GM12872 (cell line): ENCODE data around the gene CNTD1.

Experiments
- CTCF ChIP-seq: IDR thresholded peaks from 3 replicates; pipeline ENCODE4 v1.5.1; 2011; ENCODE audit warnings: low read depth, mild to moderate bottlenecking, low read length, moderate library complexity; ENCODE audit not compliant: insufficient read depth

CNTD1 gene

DNA sequence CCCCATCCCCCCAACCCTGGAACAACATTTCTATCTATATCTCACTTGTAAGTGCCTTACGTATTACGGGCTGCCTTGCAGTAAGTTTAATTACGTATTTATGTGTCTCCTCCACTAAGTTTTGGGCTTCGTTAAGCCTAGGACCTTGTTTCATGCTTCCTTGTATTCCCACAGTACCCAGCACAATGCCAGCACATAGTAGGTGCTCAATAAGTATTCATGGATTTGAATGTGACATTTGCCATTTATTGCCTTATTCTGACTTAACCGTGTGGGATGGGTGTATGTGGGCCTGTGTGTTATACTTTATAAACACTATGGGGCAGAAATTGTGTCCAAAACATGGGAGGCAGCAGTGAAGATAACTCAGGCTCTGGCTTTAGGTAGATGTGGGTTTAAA is 6.1 kb upstream of the CNTD1 start:
- TF ChIP-seq CTCF, result no peak

- TF ChIP-seq CTCF, result no peak
Observed at GRCh38 chr17:42795061-42795460, 3.6 kb upstream of the CNTD1 start.

DNA sequence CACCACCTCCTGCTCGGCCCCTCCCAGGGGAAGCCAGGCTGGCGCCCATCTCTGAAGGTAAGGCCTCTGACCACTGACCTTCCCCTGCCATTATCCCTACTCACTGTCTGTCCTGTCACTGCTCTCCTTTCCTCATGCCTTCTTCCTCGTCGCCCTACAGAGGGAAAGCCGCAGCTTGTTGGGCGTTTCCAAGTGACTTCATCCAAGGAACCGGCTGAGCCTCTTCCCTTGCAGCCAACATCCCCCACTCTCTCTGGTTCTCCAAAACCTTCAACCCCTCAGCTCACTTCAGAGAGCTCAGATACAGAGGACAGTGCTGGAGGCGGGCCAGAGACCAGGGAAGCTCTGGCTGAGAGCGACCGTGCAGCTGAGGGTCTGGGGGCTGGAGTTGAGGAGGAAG is 3.2 kb upstream of the CNTD1 start:
- TF ChIP-seq CTCF, result no peak

DNA sequence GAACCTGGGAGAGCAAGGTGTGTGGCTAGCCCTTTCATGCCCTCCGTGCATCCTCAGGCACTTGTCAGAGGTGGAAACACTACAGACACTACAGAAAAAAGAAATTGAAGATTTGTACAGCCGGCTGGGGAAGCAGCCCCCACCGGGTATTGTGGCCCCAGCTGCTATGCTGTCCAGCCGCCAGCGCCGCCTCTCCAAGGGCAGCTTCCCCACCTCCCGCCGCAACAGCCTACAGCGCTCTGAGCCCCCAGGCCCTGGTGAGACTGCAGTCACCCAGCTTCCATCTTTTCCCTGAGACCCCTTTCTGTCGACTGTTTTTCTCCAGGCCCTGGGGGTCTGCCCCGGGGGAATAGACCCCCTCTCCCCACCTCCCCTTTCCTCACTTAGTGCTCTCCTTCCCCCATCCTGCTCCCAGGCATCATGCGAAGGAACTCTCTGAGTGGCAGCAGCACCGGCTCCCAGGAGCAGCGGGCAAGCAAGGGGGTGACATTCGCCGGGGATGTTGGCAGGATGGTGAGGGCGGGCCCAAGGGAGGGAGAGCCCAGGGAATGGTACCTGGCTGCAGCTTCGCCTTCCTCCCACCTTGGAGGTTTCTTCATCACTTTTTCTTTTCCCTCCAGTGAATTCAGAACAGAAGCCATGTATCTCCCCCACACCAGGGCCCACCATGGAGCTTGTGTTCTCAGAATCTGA is 2.4 kb upstream of the CNTD1 start:
- TF ChIP-seq CTCF, result no peak

DNA sequence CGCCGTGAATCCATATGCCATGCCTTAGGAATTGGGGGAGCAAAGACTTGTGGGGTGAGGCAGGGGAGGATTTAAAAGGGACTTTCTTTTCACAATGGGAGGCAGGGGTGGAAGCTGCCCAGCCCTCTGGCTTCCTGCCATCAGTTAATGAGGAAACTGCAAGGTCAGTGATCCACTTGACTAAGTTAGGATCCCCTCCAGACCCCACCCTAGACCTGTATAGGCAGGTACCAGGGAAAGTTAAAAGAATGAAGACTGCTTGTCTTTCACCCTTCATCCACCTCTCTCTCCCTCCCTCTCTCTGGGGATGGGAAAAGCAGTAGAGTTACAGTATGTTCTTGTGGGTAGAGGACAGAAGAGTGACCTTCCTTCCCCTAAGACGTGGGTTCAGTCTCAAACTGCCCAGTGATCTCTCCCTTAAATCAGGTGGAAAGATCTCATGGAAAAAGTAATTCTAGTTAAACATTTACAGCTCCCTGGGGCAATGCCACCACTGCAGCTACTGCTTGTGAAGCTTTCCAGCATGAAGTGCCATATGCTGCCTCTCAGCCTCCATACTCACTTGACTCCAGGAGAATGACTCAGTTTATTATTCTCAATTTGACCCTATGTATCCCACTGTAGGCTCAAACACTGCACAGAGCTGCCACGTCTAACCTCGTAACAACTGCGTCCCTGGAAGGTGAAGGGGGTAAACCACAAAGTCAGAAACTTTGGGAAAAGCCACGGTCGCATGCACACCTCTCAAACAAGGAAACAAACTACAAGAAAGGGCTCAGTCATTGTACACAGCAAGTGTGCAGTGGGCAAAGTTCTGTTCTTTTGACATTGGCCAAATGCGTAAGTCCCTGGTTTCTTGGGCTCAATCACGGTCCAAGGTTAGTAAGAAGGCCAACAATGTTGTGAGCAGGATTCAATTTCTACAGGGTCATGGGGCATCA is 1.3 kb upstream of the CNTD1 start:
- TF ChIP-seq CTCF, result no peak

DNA sequence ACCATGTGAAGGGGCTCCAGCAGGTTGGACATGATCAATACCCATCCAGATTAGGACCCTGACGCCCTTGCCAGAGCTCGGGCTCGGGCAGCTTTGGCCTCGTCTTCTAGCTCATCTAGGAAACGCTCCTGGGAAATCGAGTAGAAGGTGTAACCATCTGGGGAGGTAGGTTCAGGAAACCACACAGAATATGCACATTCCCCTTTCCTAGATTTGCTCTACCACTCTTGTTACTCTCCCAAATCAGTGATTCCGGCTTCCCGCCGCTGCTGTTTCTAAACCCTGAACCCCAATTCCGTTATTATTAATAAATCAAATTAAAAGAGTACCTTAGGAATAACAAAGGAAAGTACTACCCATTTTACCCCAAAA is 664 bp upstream of the CNTD1 start:
- TF ChIP-seq CTCF, result no peak

GRCh38 chr17:42803074-42803883 is 4.6 kb downstream of the CNTD1 start:
- no peak for TF ChIP-seq CTCF
